KG1 (cell line): ENCODE data around the gene PPIB.

Experiments used
- DNase-seq: peaks from one replicate; lab custom pipeline; 2025; lab: John Stamatoyannopoulos, UW

Gene PPIB

GRCh38 chr15:64162869-64163658 is at the start of gene PPIB:
TSS of gene PPIB (minus strand) at chr15:64163022. CDS start at chr15:64162986, 36 bp downstream.
- peak; percentile 92 for DNase-seq

GRCh38 chr15:64211696-64212095 is 48.9 kb upstream of the PPIB start:
- DNase-seq: no peak

- no peak for DNase-seq
Observed at GRCh38 chr15:64210371-64210770, 47.5 kb upstream of the PPIB start.

GRCh38 chr15:64209680-64210334 is 47.0 kb upstream of the PPIB start:
- peak; percentile 8 for DNase-seq

GRCh38 chr15:64205202-64205601 is 42.4 kb upstream of the PPIB start:
- DNase-seq: no peak

GRCh38 chr15:64197425-64197824 is 34.6 kb upstream of the PPIB start:
- DNase-seq: no peak

GRCh38 chr15:64193971-64194370 is 31.1 kb upstream of the PPIB start:
- no peak for DNase-seq

- DNase-seq: no peak
Observed at GRCh38 chr15:64191971-64192830, 29.4 kb upstream of the PPIB start.

- no peak for DNase-seq
Observed at GRCh38 chr15:64187396-64188191, 24.8 kb upstream of the PPIB start.

GRCh38 chr15:64185146-64185911 is 22.5 kb upstream of the PPIB start:
- no peak for DNase-seq

- DNase-seq: no peak
Observed at GRCh38 chr15:64182859-64183370, 20.1 kb upstream of the PPIB start.

GRCh38 chr15:64180235-64180824 is 17.5 kb upstream of the PPIB start:
- no peak for DNase-seq

- no peak for DNase-seq
Observed at GRCh38 chr15:64166102-64166890, 3.5 kb upstream of the PPIB start.

- no peak for DNase-seq
Observed at GRCh38 chr15:64164436-64164835, 1.6 kb upstream of the PPIB start.

GRCh38 chr15:64163659-64164362 is 989 bp upstream of the PPIB start:
- no peak for DNase-seq

GRCh38 chr15:64162478-64162868 is 349 bp downstream of the PPIB start:
- no peak for DNase-seq

GRCh38 chr15:64161688-64162477 is 939 bp downstream of the PPIB start:
- DNase-seq: no peak
